GM13977 (cell line): ENCODE data around the gene CDH23.

ENCODE experiments used
- DNase-seq: peaks from one replicate; pipeline ENCODE4 v3.0.0; 2012; ENCODE audit warnings: low spot score
- CTCF ChIP-seq: IDR thresholded peaks from 2 replicates; pipeline ENCODE4 v1.5.1; 2012; ENCODE audit warnings: mild to moderate bottlenecking, control low read depth; ENCODE audit not compliant: insufficient read depth; ENCODE audit errors: extremely low read depth, missing control alignments
- in situ Hi-C: fragments of 300-500 bp; cut with MboI; formaldehyde crosslinking; loops from one replicate; pipeline ENCODE4 v1.12.0; 2022; ENCODE audit warnings: low sequenced_read_pairs, low pct_unique_long_range_greater_than_20kb, mixed read lengths, inconsistent platforms; ENCODE audit not compliant: unreplicated experiment

Gene CDH23

DNA sequence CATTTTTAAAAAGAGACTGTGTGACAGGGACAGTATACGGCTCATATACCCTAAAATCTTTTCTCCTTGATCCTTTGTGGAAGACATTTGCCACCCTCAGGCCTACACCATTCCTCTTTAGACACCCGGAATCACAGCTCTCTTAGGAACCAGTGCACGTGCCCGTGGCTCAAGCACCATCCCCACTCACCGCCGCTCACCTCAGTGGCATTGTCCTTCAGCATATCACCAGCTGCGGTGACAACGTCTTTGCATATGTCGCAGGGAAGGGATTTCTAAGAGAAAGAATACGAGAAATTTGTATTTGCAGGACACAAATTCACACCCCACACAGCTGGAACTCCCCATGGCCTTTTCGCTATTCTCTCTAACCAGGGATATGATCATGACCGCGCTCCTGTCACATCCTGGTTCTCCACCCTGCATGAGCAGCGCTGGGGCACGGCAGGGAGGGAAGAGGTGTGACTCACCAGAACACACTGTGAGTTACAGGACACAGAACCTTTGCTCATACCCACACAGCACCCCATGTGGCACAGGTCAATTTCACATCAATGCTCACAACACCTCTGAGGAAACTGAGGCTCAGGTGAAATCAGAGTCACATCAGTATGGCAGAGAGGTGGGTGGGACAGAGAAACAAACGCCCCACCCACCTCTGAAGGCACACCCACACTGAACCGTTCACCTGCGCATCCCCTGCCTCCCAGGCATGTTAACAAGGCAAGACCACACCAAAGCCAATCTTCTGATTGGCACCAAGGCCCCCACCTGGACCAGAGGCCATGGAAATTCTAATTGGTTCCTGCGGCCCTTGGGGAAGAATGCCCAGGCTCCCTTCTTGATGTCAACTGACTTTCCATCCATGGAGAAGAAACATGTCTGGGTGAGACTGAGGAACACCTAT, 435.2 kb downstream of the CDH23 start:
- no peak for DNase-seq
- no peak for TF ChIP-seq CTCF
- in situ Hi-C loops = loop anchor here (10.0 kb wide), 1 partner anchor 53 kb away; no protein-coding TSS in a partner anchor

DNA sequence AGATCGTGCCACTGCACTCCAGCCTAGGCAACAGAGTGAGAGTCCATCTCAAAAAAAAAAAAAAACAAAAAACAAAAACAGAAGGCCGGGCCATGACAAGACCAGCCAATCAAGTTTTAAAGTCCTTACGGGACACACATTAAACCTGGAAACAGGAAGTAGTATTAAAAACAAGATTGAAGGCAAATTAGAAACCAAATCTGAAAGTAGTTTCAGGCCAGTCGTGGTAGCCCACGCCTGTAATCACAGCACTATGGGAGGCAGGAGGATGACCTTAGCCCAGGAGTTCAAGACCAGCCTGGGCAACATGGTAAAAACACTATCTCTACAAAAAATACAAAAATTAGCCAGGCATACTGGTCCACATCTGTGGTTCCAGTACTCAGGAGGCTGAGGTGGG, 436.2 kb downstream of the CDH23 start:
- TF ChIP-seq CTCF = no peak
- in situ Hi-C loops = loop anchor here (10.0 kb wide), 1 partner anchor 52 kb away; no protein-coding TSS in a partner anchor
- DNase-seq = peak; percentile 70

DNA sequence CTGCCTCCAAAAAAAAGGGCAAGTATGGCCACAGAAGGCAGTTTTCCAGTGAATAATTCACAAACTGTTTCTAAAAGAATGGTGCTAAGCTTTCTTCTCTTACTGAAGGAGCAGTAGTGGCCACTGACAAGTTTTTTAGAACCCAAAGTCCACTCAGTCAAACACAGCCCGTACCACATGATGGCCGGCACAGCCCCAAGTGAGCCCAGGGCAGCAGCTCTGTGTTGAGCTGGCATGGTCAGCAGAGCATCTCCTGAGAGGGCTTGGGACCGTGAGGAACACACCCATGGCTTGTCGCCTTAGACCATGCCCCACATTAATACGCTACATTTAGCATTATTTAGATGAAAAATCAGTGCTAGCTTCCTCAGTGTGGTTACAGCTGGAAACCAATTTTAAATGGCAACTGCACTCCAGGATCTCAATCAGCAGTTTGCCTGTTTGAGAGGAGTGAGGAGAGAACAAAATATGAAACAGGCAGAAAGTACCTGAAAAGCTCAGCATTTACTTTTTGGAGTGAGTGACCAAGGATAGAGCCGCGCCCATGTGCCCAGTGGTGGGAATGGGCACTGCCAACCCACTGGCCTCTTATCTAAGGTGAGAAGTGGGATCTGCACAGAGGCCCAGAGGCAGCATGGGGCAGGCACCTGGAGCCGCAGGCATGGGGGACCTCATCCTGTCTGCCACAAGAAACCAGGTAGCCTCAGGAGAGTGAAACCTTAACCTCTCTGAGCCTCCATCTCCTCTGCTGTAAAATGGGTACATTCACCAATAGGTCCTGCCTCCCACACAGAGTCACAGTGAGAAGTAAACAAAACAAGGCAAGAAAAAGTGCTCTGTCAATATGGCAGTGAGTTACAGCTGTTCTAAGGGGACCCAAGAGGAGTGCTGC, 437.0 kb downstream of the CDH23 start:
- no peak for TF ChIP-seq CTCF
- in situ Hi-C loops = loop anchor here (10.0 kb wide), 1 partner anchor 51 kb away; no protein-coding TSS in a partner anchor
- no peak for DNase-seq

DNA sequence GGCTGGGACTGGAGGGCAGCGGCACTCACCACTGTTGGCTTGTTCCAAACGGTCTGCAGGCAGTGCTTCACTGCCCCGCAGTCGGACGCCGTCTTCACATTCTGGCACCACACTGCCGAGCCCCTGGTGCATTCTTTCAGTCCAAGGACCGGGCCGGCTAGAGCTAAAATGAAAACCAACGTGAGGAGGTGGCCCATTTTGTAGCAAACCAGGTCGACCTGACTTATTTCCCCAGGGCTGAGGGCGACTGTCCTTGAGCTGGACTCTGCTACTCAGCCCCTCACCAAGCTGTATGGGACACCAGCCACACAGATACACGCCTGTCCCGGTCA, 437.6 kb downstream of the CDH23 start:
- in situ Hi-C loops = loop anchor here (10.0 kb wide), 1 partner anchor 50 kb away; no protein-coding TSS in a partner anchor
- TF ChIP-seq CTCF = no peak
- no peak for DNase-seq

DNA sequence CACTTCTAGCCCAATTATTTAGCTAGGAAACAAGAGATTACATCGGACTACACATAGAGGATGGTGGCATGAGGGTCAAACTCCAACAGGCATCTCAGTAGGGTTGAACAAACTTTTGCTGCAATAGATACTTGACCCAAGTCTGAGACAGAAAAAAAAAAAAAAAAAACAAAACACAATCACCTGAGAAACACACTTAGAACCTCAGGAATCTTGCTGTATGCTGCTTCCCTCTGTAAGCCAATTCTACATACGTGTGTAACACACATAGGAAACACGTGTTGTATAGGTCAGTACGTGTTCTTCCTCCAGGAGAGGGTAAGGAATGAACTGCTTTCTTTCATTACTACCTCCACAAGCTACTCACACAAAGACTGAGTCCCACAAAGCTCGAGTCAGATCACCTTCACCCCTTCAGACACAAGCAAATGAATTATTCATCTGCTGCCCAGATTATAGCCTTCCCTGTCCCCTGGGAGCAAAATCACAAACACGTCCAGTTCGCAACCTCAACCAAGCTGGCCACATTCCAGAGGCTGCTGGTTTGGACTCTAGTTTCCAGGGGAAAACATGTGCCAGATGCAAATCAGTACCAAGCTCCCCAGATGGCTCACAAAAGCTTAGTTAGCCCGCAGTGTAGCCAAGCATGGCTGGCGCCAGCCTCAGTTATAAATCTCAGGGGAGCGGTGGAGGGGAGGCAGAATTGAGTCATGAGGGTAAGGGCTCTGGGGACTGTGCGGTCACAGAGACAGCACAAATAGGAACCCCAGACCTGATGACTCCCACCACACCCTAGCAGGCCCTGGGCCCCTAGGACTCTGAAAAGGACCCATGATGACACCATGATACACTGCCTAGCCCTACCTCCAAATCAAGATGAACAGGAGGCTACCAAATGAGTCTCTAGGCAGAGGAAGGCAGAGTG, 439.2 kb downstream of the CDH23 start:
- no peak for TF ChIP-seq CTCF
- peak; percentile 89 for DNase-seq

More for the DNA sequence above, 439.2 kb downstream of the CDH23 start:
- in situ Hi-C loops = loop anchor here (10.0 kb wide), 1 partner anchor 49 kb away; no protein-coding TSS in a partner anchor
